Endothelial cell (in vitro differentiated cells): ENCODE results near the gene ARX. TPM values are rescaled to one million over a fixed set of nuclear protein-coding genes. Genes with fewer than 3 reads are reported as not detected.

Experiments
- DNase-seq: peaks from one replicate; pipeline ENCODE4 v3.0.0; 2021; ENCODE audit warnings: low spot score
- H3K27ac Mint-ChIP-seq: one replicate; pipeline ENCODE4 v1.8.0; 2021; ENCODE audit warnings: mixed read lengths, inconsistent platforms; ENCODE audit not compliant: unreplicated experiment
- H3K27me3 Mint-ChIP-seq: one replicate; pipeline ENCODE4 v1.8.0; 2021; ENCODE audit warnings: mild to moderate bottlenecking, moderate library complexity, mixed read lengths, inconsistent platforms; ENCODE audit not compliant: unreplicated experiment
- H3K36me3 Mint-ChIP-seq: one replicate; pipeline ENCODE4 v1.8.0; 2021; ENCODE audit warnings: mild to moderate bottlenecking, low read depth, mixed read lengths, inconsistent platforms; ENCODE audit not compliant: unreplicated experiment
- H3K4me1 Mint-ChIP-seq: one replicate; pipeline ENCODE4 v1.8.0; 2021; ENCODE audit warnings: mild to moderate bottlenecking, mixed read lengths, inconsistent platforms; ENCODE audit not compliant: unreplicated experiment
- H3K4me3 Mint-ChIP-seq: one replicate; pipeline ENCODE4 v1.8.0; 2021; ENCODE audit warnings: mild to moderate bottlenecking, mixed read lengths, inconsistent platforms; ENCODE audit not compliant: unreplicated experiment
- H3K9me3 Mint-ChIP-seq: one replicate; pipeline ENCODE4 v1.8.0; 2021; ENCODE audit warnings: mixed read lengths, inconsistent platforms; ENCODE audit not compliant: unreplicated experiment
- total RNA-seq: library from RNA; stranded (reverse); fragmentation: NEBNext Ultra II Directional; extraction: Animal tissue kit (Norgen Biotek cat#: 25700); gene quantifications from one replicate; pipeline ENCODE4 v1.2.1, GENCODE V29; 2021; ENCODE audit not compliant: unreplicated experiment
- TF ChIP-seq, protein P1 (sequence below): fragments of 200-600 bp; sonication (generic); IDR thresholded peaks from one replicate; pipeline ENCODE4 v1.5.0; 2021; ENCODE audit warnings: antibody characterized with exemption; ENCODE audit not compliant: unreplicated experiment

The ARX gene
- total RNA-seq, 1 donor from 2014 or later: not detected

DNA sequence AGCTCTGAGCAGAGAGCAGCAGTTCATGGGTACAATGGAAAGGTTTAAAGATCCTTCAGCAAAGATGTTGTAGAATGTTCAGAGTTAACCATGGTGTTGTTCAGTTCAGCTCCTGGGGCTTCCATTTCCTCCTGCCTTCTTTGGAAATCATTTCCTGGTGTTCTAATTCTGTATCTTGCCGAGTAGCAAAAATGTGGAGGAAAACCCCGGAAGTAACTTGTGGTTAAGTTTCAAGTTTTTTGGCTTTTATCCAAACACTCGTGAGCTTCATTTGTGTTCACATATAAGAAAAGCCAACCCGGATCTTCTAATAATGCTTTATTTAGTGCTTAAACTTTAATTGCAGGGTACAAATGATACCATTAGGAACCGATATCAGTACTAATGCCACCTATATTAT lies 33.6 kb upstream of the ARX start:
- H3K4me1 Mint-ChIP-seq: peaks cover 24% of the 10 kb centered on the region
- no peak overlapping the region for H3K4me3 Mint-ChIP-seq
- H3K9me3 Mint-ChIP-seq: no peaks in the 10 kb centered on the region
- H3K27me3 Mint-ChIP-seq: no peaks in the 10 kb centered on the region
- peak overlapping the region; percentile 61 for H3K27ac Mint-ChIP-seq
- H3K36me3 Mint-ChIP-seq: no peaks in the 10 kb centered on the region
- DNase-seq: no peak
- TF ChIP-seq, protein P1, sequence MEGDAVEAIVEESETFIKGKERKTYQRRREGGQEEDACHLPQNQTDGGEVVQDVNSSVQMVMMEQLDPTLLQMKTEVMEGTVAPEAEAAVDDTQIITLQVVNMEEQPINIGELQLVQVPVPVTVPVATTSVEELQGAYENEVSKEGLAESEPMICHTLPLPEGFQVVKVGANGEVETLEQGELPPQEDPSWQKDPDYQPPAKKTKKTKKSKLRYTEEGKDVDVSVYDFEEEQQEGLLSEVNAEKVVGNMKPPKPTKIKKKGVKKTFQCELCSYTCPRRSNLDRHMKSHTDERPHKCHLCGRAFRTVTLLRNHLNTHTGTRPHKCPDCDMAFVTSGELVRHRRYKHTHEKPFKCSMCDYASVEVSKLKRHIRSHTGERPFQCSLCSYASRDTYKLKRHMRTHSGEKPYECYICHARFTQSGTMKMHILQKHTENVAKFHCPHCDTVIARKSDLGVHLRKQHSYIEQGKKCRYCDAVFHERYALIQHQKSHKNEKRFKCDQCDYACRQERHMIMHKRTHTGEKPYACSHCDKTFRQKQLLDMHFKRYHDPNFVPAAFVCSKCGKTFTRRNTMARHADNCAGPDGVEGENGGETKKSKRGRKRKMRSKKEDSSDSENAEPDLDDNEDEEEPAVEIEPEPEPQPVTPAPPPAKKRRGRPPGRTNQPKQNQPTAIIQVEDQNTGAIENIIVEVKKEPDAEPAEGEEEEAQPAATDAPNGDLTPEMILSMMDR: no peak

DNA sequence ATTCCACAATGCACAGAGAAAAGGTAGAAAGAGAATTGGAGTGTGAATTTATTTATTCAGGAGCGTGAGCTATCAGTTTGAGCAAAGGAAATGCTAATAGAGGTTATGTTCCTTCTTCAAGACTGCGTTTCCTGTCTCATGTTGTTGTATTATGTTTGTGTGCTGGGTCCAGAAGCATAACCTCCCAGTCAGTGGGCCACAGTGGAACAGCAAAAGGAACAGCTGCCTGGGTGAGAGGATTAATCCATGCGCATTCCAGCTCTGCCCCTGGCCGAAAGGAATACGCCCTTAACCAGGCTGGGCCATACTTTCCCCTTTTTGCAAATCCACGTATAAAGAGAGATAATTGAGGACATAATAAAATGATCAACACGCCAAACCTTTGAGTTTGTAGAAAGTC lies 32.4 kb upstream of the ARX start:
- H3K36me3 Mint-ChIP-seq: no peaks in the 10 kb centered on the region
- TF ChIP-seq, protein P1: no peak
- DNase-seq: no peak
- no peaks in the 10 kb centered on the region for H3K9me3 Mint-ChIP-seq
- peak overlapping the region; percentile 54 for H3K27ac Mint-ChIP-seq
- H3K4me1 Mint-ChIP-seq: peaks cover 24% of the 10 kb centered on the region
- no peaks in the 10 kb centered on the region for H3K27me3 Mint-ChIP-seq
- H3K4me3 Mint-ChIP-seq: no peak overlapping the region

DNA sequence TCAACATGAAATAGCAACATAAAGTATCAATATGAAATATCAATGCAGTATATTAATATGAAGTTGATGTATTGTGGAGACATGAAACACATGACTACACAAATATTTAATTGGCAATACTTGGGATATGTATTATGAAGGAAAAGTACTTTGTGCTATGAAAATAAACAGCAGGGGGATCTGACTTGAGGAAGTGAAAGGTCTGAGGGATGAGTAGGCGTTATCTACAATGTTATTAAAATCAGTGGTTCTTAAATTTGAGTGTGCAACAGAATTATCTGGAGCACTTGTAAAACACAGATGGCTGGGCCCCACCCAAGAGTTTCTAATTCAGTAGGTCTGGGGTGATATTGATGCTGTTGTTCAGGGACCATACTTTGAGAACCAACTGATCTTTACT lies 27.4 kb upstream of the ARX start:
- H3K9me3 Mint-ChIP-seq: no peaks in the 10 kb centered on the region
- no peaks in the 10 kb centered on the region for H3K36me3 Mint-ChIP-seq
- H3K27ac Mint-ChIP-seq: no peak overlapping the region
- H3K27me3 Mint-ChIP-seq: no peaks in the 10 kb centered on the region
- no peak for DNase-seq
- peaks cover 6% of the 10 kb centered on the region for H3K4me1 Mint-ChIP-seq
- H3K4me3 Mint-ChIP-seq: no peak overlapping the region
- TF ChIP-seq, protein P1: no peak

DNA sequence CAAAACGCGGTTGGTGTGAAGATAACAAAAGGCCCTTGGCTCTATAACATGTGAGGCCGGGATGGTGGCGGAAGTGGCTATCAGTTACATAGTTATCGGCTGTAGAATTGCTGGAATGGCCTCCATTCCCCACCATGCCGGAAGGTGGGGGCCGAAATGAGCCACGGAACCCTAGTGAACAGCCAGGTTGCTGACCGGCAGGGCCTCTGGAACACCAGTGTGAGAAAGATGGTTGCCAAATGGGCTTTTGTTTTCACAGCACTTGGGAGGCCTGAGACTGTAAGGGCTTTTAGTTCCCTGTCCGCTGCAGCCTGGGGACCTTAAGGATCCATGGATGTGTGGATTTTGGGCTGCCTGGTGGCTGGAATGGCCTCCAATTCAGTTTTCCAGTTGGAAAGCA lies 23.3 kb upstream of the ARX start:
- no peaks in the 10 kb centered on the region for H3K4me1 Mint-ChIP-seq
- H3K36me3 Mint-ChIP-seq: no peaks in the 10 kb centered on the region
- no peak overlapping the region for H3K4me3 Mint-ChIP-seq
- H3K9me3 Mint-ChIP-seq: no peaks in the 10 kb centered on the region
- H3K27me3 Mint-ChIP-seq: no peaks in the 10 kb centered on the region
- no peak overlapping the region for H3K27ac Mint-ChIP-seq
- no peak for DNase-seq
- TF ChIP-seq, protein P1: no peak

DNA sequence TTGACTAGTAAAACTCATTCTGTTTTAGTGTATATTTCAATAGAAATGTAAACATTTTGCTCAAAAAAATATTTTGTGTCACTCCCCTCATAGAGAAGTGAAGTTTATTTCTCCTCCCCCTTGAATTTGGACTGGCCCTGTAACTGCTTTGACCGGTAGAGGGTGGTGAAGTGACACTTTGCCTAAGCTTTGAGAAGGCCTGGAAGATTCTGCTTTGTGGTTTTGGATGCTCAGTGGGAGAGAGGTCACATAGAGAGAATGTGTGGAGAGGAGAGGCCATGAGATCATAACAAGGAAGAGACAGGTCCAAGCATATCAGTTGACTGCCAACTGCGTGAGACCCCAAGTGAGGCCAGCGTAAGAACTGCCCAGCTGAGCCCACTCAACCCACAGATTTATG lies 19.1 kb upstream of the ARX start:
- Mint-ChIP-seq H3K36me3 (no peaks in the 10 kb centered on the region), H3K4me1 (no peaks in the 10 kb centered on the region), H3K4me3 (no peak overlapping the region), H3K27me3 (no peaks in the 10 kb centered on the region), H3K9me3 (no peaks in the 10 kb centered on the region), H3K27ac (no peak overlapping the region)
- DNase-seq: no peak
- TF ChIP-seq, protein P1: no peak
